Activated CD8-positive, alpha-beta memory T cell treated with anti-CD3 and anti-CD28 coated beads for 1 hour (primary cell): Measurements from ENCODE around the gene OR52N5.

Source experiments
- DNase-seq, 2 donors: peaks; one replicate each; pipeline ENCODE4 v3.0.0-alpha.2; 2020; ENCODE audit warnings: low read depth in 1 of 2; ENCODE audit errors: extremely low read depth in 1 of 2

The OR52N5 gene

DNA sequence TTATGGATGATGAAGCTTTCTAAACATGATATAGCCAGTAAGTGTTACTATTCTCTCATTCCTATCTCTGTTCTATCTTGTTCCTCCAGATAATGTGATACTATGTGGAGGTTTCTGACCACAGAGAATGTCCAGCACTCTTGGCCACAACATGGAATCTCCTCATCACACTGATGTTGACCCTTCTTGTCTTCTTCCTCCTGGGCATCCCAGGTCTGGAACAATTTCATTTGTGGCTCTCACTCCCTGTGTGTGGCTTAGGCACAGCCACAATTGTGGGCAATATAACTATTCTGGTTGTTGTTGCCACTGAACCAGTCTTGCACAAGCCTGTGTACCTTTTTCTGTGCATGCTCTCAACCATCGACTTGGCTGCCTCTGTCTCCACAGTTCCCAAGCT, 56.8 kb downstream of the OR52N5 start:
- DNase-seq, result no peak
